NCI-H1694 treated with DMSO at 0.1 percent for 48 hours (cell line): ENCODE measurements around the gene PPP6R2.

Experiments
- DNase-seq: peaks from one replicate; lab custom pipeline; 2025; lab: John Stamatoyannopoulos, UW

PPP6R2 gene

DNA sequence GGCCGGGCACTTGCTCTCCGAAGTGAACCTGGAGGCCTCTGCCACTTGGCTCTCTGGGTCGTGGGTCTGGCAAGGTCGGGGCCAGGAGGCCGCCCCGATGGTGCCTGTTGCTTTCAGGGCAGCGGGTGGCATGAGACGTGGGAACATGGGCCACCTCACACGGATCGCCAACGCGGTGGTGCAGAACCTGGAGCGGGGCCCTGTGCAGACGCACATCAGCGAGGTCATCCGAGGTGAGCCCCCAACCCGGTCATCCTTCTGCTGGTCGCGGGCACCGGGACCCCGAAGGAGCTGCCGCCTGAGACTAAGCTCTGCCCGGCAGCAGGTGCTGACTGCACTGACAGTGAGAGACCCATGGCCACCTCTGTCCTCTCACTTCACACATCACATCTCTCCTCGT lies 91.7 kb downstream of the PPP6R2 start:
- DNase-seq: no peak

GRCh38 chr22:50435291-50436014 lies 92.3 kb downstream of the PPP6R2 start:
- DNase-seq: no peak

DNA sequence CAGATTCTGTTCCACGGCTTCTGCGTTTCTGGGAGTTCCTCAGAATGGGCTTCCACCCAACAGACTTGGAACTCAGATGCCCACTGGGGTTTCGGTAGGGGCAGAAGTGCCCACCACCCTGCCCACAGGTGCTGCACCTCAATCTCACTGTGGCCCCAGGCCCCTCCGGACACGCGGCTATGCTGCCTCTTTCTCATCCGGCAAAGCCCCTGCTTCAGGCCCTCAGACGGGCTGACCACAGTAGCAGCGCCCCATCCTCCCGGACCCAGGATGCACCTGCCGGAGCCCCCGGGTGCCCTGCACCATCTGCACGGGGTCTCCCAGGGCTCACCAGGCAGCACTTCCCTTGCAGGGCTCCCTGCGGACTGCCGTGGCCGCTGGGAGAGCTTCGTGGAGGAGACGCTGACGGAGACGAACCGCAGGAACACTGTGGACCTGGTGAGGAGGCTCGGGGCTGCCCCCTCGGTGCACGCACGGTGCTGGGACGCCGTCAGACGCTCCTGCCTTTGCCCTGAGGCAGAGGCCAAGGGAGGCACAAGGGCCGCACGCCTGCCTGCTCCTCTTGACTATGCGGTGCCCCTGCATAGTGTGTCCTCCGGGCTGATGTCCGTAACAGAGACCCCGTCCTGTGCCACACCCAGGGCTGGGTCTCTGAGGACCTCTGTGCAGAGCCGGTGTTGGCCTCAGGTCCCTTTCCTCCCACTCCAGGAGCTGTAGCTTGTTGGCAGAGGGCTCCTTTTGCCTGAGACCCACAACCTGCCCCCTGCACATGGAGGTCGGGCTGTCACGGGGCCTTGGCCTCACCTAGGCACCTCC lies 93.1 kb downstream of the PPP6R2 start:
- no peak for DNase-seq

- DNase-seq: no peak
These were observed 93.8 kb downstream of the PPP6R2 start for GRCh38 chr22:50436841-50437341.

DNA sequence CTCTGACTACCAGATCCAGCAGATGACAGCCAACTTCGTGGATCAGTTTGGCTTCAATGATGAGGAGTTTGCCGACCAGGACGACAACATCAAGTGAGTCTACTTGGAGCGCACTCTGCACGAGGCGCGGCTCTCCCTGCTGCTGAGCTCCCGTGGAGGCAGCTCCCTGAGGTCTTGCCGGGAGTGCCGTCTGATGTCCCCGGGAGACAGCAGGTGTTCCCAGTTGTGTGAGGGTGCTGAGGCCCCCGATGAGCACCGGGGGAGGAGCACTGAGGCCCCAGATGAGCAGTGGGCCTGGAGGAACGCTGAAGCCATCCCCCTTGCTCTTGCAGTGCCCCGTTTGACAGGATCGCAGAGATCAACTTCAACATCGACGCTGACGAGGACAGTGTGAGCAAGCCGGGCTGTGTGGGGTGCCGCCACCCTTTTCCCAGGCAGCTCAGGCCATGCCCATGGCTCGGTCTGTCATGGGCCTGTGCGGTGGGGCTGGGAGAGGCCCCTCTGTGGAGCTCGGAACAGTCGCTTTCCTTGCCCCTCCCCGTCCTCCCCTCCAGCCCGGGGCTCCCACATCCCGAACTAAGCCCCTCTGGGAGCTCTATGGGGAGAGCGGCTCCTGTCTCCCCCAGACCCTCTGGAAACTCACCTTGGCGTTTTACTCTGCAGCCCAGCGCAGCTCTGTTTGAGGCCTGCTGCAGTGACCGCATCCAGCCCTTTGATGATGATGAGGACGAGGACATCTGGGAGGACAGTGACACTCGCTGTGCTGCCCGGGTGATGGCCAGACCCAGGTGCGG lies 94.6 kb downstream of the PPP6R2 start:
- DNase-seq: no peak

- DNase-seq: no peak
These were observed 95.5 kb downstream of the PPP6R2 start for GRCh38 chr22:50438305-50439275.

GRCh38 chr22:50439314-50439870 lies 96.3 kb downstream of the PPP6R2 start:
- DNase-seq: no peak

GRCh38 chr22:50439871-50440331 lies 96.8 kb downstream of the PPP6R2 start:
- no peak for DNase-seq

DNA sequence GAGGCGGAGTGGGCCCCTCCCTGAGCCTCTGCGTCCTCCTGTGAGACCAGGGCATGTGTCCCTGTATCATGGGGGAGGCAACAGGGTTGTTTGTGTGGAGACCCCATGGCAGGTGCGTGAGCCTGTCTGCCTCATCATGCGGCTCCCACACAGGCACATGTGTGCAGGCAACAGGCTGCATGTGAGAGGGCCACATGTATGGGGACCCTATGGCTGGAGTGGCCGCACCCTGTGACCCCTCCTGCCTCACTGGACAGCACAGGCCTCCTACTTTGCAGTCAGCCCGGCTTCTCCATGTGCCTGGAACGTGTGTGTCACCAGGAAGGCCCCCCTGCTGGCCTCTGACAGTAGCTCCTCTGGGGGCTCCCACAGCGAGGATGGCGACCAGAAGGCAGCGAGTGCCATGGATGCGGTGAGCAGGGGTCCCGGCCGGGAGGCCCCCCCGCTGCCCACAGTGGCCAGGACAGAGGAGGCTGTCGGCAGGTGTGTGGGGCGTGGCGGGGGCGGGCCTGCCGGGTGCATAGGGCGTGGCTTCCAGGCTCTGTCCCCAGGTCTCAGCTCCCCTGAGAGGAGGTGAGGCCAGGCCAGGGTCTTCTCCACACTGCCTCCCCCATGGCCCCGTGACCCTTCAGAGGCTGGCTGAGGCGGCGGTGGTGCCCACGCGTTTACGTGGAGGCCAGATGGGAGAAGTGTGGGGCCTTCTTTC lies 97.6 kb downstream of the PPP6R2 start:
- DNase-seq: no peak

GRCh38 chr22:50441428-50441993 lies 98.4 kb downstream of the PPP6R2 start:
- no peak for DNase-seq

- DNase-seq: no peak
These were observed 100.1 kb downstream of the PPP6R2 start for GRCh38 chr22:50443197-50443596.

DNA sequence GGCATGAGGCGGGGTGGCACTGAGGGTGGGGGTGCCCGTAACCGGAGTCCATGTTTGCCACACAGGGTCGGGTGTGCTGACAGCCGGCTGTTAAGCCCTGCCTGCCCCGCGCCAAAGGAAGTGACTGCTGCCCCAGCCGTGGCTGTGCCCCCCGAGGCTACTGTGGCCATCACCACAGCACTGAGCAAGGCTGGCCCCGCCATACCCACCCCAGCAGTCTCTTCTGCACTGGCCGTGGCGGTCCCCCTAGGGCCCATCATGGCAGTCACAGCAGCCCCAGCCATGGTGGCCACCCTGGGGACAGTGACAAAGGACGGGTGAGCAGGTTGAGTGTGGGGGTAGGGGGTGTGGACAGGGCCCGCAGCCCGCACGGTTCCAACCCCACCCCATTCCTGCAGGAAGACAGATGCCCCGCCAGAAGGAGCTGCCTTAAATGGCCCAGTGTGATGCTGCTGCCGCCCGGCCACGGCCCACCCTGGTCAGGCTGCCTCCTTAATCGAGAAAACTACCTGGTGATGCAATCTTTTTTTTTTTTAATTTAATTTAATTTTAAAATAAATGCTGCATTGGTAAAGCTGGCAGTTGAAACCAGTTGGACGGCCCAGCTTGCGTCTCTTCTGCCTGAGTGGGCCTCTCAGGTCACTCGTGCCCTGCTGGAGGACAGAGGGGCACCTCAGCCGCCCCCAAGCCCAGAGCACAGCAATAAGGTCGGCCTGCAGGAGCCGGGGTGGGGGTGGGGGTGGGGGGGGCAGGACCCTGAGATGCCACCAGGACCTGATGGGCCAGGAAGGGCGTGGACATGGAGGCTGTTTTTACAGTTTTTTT lies 100.9 kb downstream of the PPP6R2 start:
- no peak for DNase-seq

DNA sequence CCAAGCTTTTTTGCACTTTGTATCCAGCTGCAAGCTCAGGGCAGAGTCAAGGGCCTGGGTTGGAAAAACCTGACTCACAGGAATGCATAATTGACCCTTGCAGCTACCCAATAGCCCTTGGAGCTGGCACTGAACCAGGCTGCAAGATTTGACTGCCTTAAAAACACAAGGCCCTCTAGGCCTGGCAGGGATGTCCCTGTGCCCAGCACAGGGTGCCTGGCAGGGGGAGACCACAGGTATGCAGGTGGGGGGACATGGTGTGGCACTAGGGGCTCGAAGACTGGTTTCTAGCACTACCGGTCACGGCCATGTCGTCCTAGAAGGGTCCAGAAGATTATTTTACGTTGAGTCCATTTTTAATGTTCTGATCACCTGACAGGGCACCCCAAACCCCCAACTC lies 101.5 kb downstream of the PPP6R2 start:
- no peak for DNase-seq

DNA sequence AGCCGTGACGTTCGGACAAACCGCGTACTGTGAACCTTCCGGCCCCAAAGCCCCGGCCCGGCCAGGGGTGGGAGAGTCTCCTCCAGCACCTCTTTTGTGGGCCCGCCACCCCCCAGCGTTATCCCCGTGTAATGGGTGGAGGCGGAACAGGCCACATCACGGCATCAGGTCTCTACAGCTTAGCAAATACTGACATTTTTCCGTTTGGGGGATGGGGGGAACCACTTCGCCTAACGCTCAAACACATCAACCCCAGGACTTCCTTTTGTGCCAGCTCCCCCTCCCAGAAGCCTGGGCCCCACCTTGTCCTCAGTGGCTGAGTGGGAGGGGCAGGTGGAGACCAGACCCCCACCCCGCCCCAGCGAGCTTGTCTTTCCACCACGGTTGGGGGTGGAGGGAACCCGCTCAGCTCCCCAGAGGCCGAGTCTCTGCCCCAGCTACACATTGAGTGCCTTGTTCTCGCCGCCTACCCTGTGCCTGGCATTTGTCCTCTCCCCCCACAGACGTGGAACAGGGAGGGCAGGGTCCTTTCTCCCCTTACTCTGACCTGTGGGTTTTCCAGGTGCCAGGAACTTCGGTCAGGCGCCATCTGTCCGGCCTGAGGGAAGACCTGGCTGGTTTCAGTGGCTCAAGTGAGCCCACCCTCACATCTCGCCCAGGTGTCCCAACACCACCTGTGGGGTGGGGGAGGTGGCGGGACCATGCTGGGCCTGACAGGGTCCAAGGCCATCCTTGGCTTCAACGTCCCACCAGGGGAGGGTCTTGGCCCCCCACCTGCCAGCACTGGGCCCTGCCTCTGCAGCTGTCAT lies 102.1 kb downstream of the PPP6R2 start:
- no peak for DNase-seq

DNA sequence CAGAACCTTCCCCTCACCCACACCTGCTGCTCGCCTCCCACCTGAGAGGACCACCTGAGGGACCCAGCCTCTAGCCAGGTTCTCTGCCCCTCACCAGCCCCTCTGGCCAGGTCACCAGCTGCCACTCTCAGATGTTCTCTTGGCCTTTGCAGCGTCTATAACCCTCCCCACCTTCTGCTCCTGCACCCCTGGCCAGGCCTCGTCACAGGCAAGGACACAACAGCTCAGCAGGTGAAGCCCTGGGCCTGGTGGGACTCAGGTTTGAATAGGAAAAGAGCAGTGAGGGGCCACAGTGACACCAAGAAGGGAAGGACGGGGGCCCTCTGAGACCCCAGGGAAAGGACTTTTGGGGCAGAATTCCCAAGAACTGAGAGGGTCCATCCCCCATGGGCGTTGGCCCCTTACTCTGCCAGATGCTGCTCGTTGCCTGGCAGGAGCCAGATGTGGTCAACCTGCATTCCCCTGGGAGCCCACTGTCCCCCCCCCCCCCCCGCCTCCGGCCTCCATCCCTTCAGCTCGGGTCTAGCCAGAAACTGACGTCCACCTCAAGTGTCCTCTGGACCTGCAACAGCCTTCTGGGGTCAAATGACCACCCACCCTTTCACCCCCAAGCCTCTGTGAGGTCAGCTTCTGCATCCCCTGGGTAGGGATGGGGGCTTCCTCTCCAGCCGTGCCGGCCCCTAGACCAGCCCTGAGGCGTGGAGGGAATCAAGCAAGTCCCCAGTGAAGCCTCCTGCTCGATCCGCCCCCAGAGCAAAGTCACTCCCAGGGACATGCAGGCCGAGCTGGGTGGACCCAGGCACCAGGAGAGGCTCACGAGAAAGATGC lies 103.0 kb downstream of the PPP6R2 start:
- DNase-seq: no peak

- no peak for DNase-seq
These were observed 103.8 kb downstream of the PPP6R2 start for GRCh38 chr22:50446708-50447575.
